Right lung (tissue), 5 donors: Measurements from ENCODE around the gene CSNK1G1. TPM values are rescaled to one million over a fixed set of nuclear protein-coding genes. Genes with fewer than 3 reads are reported as not detected.
A peak's percentile ranks its signal among the peaks of the same experiment; 100 is the strongest.

Experiments
- DNase-seq, 2 donors: peaks; one replicate each; pipeline ENCODE4 v3.0.0-alpha.2; 2013
- polyA plus RNA-seq, 5 donors: library from polyadenylated mRNA; unstranded; fragments of 120-200 nt; gene quantifications; one replicate each; pipeline versions ENCODE4 v1.2.1 to v1.2.3, GENCODE V29; 2013; ENCODE audit warnings: inconsistent platforms in 1 of 5, low replicate concordance in 1 of 5; ENCODE audit not compliant: insufficient read length in 5 of 5, insufficient read depth in 1 of 5

CSNK1G1 gene
- polyA plus RNA-seq, 5 donors, result 12.2 to 20.3 (median 18.1) TPM

GRCh38 chr15:64197425-64197824 lies 158.5 kb downstream of the CSNK1G1 start:
- DNase-seq, result peak; percentile 18 to 24

- DNase-seq, result no peak
Measured at GRCh38 chr15:64193971-64194370, 162.0 kb downstream of the CSNK1G1 start.

GRCh38 chr15:64191971-64192830 lies 163.8 kb downstream of the CSNK1G1 start:
- DNase-seq, result no peak

- no peak for DNase-seq
Measured at GRCh38 chr15:64187396-64188191, 168.4 kb downstream of the CSNK1G1 start.

GRCh38 chr15:64185146-64185911 lies 170.6 kb downstream of the CSNK1G1 start:
- no peak for DNase-seq

- no peak for DNase-seq
Measured at GRCh38 chr15:64182859-64183370, 173.1 kb downstream of the CSNK1G1 start.

- DNase-seq, result no peak
Measured at GRCh38 chr15:64180235-64180824, 175.6 kb downstream of the CSNK1G1 start.

GRCh38 chr15:64166102-64166890 lies 189.7 kb downstream of the CSNK1G1 start:
- DNase-seq, result no peak

GRCh38 chr15:64164436-64164835 lies 191.5 kb downstream of the CSNK1G1 start:
- DNase-seq, result no peak

- no peak for DNase-seq
Measured at GRCh38 chr15:64163659-64164362, 192.2 kb downstream of the CSNK1G1 start.

- peak; percentile 97 to 98 for DNase-seq
Measured at GRCh38 chr15:64162869-64163658, 192.9 kb downstream of the CSNK1G1 start, which contains the start of gene PPIB. TSS of gene PPIB (minus strand) at chr15:64163022. CDS start at chr15:64162986, 36 bp downstream.

GRCh38 chr15:64162478-64162868 lies 193.5 kb downstream of the CSNK1G1 start:
- no peak for DNase-seq

GRCh38 chr15:64161688-64162477 lies 194.1 kb downstream of the CSNK1G1 start:
- DNase-seq, result no peak

- DNase-seq, result no peak
Measured at GRCh38 chr15:64158363-64159134, 197.4 kb downstream of the CSNK1G1 start.

GRCh38 chr15:64157599-64158125 lies 198.3 kb downstream of the CSNK1G1 start:
- DNase-seq, result no peak

- no peak for DNase-seq
Measured at GRCh38 chr15:64156652-64157331, 199.2 kb downstream of the CSNK1G1 start.
